ENCODE data around the gene PNMA8C. TPM values are rescaled to one million over a fixed set of nuclear protein-coding genes. Genes with fewer than 3 reads are reported as not detected.

The PNMA8C gene
- total and polyA plus RNA-seq, 11 donors = 0.07 to 0.19 (median 0.12) TPM; not detected in 3

DNA sequence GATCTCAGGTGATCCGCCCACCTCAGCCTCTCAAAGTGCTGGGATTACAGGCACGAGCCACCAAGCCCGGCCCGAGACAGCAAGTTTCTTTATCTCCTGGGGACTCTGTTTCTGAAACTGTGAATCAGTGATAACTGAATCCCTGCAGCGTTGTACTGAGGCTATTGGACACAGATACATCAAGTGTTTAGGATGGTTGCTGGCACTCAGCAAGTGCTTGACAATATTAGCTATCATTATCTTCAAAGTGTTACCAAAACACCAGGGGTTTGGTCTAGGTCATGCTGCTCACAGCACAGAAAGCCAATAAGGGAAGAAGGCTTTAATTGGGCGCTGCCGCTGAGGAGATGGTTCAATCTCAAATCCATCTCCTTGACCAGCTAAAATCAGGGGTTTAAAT, 20.5 kb upstream of the PNMA8C start:
- Histone ChIP-seq H3K4me3 (no peak overlapping the region), H3K4me1 (peaks cover 0 to 15% (median 2%) of the 10 kb centered on the region in 12 donors), H3K27ac (no peak overlapping the region), H3K36me3 (no peaks in the 10 kb centered on the region), H3K9me3 (peaks cover 0 to 11% (median 0%) of the 10 kb centered on the region in 12 donors), H3K27me3 (no peaks in the 10 kb centered on the region)
- intact Hi-C loops (cut with DNase I) = no loop called here
- TF ChIP-seq, protein P1, sequence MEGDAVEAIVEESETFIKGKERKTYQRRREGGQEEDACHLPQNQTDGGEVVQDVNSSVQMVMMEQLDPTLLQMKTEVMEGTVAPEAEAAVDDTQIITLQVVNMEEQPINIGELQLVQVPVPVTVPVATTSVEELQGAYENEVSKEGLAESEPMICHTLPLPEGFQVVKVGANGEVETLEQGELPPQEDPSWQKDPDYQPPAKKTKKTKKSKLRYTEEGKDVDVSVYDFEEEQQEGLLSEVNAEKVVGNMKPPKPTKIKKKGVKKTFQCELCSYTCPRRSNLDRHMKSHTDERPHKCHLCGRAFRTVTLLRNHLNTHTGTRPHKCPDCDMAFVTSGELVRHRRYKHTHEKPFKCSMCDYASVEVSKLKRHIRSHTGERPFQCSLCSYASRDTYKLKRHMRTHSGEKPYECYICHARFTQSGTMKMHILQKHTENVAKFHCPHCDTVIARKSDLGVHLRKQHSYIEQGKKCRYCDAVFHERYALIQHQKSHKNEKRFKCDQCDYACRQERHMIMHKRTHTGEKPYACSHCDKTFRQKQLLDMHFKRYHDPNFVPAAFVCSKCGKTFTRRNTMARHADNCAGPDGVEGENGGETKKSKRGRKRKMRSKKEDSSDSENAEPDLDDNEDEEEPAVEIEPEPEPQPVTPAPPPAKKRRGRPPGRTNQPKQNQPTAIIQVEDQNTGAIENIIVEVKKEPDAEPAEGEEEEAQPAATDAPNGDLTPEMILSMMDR (IDR thresholded peaks at IDR 0.05) = no peak
- TF ChIP-seq POLR2A (IDR thresholded peaks at IDR 0.05) = no peak
- no peak for DNase-seq
- WGBS, 4 donors = 46 to 50% (median 48%) methylated on average over 7 of the region's 7 CpGs
- ATAC-seq = no peak

DNA sequence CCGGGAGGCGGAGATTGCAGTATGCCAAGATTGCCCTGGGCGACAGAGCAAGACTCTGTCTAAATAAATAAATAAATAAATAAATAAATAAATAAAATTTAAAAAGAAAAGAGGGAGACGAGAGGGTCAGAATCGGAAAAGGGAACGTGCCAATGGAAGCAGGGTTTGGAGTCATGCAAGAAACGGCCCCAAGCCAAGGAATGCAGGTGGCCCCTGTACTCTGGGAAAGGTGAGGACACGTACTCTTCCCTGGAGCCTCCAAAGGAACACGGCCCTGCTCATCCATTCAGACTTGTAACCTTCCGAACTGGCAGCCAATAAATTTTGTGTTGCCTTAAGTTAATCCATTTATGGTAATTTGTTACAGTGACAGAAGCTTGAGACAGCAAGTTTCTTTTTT, 19.9 kb upstream of the PNMA8C start:
- H3K27ac ChIP-seq = no peak overlapping the region
- peaks cover 0 to 11% (median 0%) of the 10 kb centered on the region in 12 donors for H3K9me3 ChIP-seq
- 86 to 95% (median 92%) methylated on average over 10 of the region's 10 CpGs for WGBS, 4 donors
- ATAC-seq = no peak
- no peak overlapping the region for H3K4me3 ChIP-seq
- no peak for DNase-seq
- no peaks in the 10 kb centered on the region for H3K36me3 ChIP-seq
- intact Hi-C loops (cut with DNase I) = no loop called here
- TF ChIP-seq, protein P1 (IDR thresholded peaks at IDR 0.05) = no peak
- no peaks in the 10 kb centered on the region for H3K27me3 ChIP-seq
- H3K4me1 ChIP-seq = peaks cover 0 to 15% (median 2%) of the 10 kb centered on the region in 12 donors

DNA sequence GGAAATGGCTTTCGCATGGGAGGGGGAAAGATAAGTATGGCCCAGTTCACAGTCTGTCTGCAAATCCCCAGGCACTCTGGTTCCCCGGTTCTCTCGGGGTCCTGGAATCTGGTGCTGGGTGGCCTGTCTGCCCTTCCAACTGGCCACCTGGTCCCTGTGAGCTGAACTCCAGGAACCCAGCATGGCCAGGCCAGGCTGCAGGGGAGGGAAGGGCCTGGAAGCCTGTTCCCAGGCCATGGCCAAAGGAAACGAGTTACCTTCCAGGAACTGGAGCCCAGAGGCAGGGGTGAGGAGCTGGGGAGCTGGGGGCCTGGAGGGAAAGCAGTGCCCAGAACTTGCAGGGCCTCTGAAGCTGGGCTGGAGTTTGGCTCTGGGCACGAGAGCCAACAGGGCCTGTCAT, 19.1 kb upstream of the PNMA8C start:
- H3K27ac ChIP-seq = peak overlapping the region in 4 of 12 donors; percentile 10 to 72 (median 52)
- peak; percentile 47 to 77 (median 58) for ATAC-seq
- intact Hi-C loops (cut with DNase I) = no loop called here

DNA sequence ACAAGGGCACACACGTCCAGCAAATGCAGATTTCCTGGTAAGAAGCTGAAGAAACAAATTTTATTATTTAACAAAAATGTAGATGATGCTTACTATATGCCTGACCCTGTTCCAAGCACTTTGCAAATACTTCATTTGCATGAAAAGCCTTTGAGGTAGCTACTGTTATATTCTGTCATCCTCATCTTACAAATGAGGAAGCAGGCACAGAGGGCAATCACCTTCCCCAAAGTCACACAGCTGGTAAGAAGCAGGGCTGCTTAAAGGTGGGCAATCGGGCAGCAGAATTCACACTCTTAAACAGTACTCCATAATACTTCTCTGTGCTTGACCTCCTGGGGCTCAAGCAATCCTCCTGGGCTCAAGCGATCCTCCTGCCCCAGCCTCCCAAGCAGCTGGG, 18.3 kb upstream of the PNMA8C start:
- H3K4me1 ChIP-seq = peaks cover 0 to 28% (median 10%) of the 10 kb centered on the region in 12 donors
- WGBS, 4 donors = 53 to 57% (median 54%) methylated on average over 3 of the region's 3 CpGs
- ATAC-seq = no peak
- H3K9me3 ChIP-seq = peaks cover 0 to 11% (median 0%) of the 10 kb centered on the region in 12 donors
- no peaks in the 10 kb centered on the region for H3K27me3 ChIP-seq
- no peaks in the 10 kb centered on the region for H3K36me3 ChIP-seq
- no peak for TF ChIP-seq POLR2A (IDR thresholded peaks at IDR 0.05)
- TF ChIP-seq, protein P1 (IDR thresholded peaks at IDR 0.05) = no peak
- intact Hi-C loops (cut with DNase I) = no loop called here
- no peak for DNase-seq
- H3K4me3 ChIP-seq = no peak overlapping the region
- H3K27ac ChIP-seq = peak overlapping the region in 3 of 12 donors; percentile 39 to 72 (median 65)

More for the DNA sequence above, 19.1 kb upstream of the PNMA8C start:
- Histone ChIP-seq H3K36me3 (no peaks in the 10 kb centered on the region), H3K9me3 (peaks cover 0 to 11% (median 0%) of the 10 kb centered on the region in 12 donors), H3K27me3 (no peaks in the 10 kb centered on the region), H3K4me1 (peaks cover 0 to 20% (median 6%) of the 10 kb centered on the region in 12 donors), H3K4me3 (no peak overlapping the region)
- DNase-seq = peak; percentile 39 to 70 (median 54)
- TF ChIP-seq POLR2A (IDR thresholded peaks at IDR 0.05) = no peak
- TF ChIP-seq, protein P1 (IDR thresholded peaks at IDR 0.05) = no peak
- WGBS, 4 donors = 48 to 55% (median 50%) methylated on average over 4 to 5 of the region's 5 CpGs

Measured in heart left ventricle (tissue), 16 donors.